CD4-positive, CD25-positive, alpha-beta regulatory T cell (primary cell): ENCODE measurements around the gene OSM. TPM values are rescaled to one million over a fixed set of nuclear protein-coding genes. Genes with fewer than 3 reads are reported as not detected.

ENCODE experiments used
- ATAC-seq, 2 donors: fragments of 150-1000 bp; cut with Tn5 transposase; one replicate each; pipeline ENCODE4 v1.10.0; 2021; ENCODE audit warnings: low read depth in 2 of 2, moderate number of reproducible peaks in 2 of 2, moderate library complexity in 1 of 2
- DNase-seq, 3 donors: peaks; one replicate each; pipeline versions ENCODE4 v3.0.0 to v3.0.0-alpha.2; 2012 to 2022; ENCODE audit warnings: mixed read lengths in 1 of 3
- H3K27ac ChIP-seq: one replicate; pipeline ENCODE4 v1.7.0; 2013; ENCODE audit warnings: mild to moderate bottlenecking, low read length; ENCODE audit not compliant: insufficient read depth, poor library complexity, severe bottlenecking
- H3K27me3 ChIP-seq: one replicate; pipeline ENCODE4 v1.7.0; 2013; ENCODE audit warnings: low read length; ENCODE audit not compliant: control insufficient read depth, insufficient read depth
- H3K36me3 ChIP-seq: one replicate; pipeline ENCODE4 v1.7.0; 2013; ENCODE audit warnings: mild to moderate bottlenecking, low read length, moderate library complexity; ENCODE audit not compliant: control insufficient read depth, insufficient read depth
- H3K4me1 ChIP-seq: 2 replicates; pipeline ENCODE4 v1.7.0; 2013; ENCODE audit warnings: mild to moderate bottlenecking, low read length; ENCODE audit not compliant: insufficient read depth, control insufficient read depth, poor library complexity, severe bottlenecking
- H3K4me3 ChIP-seq: one replicate; pipeline ENCODE4 v1.7.0; 2013; ENCODE audit warnings: low read depth, mild to moderate bottlenecking, low read length, moderate library complexity
- H3K9me3 ChIP-seq, 2 experiments: 1 replicate in 1 of 2; 2 replicates in 1 of 2; pipeline ENCODE4 v1.7.0; 2013; ENCODE audit warnings: low read length in 2 of 2, mild to moderate bottlenecking in 1 of 2, moderate library complexity in 1 of 2; ENCODE audit not compliant: control insufficient read depth in 2 of 2
- H3K27ac Mint-ChIP-seq, 3 donors: one replicate each; pipeline ENCODE4 v1.8.0; 2020 to 2022; ENCODE audit warnings: mild to moderate bottlenecking in 3 of 3, mixed read lengths in 3 of 3, moderate library complexity in 2 of 3
- H3K27me3 Mint-ChIP-seq: one replicate; pipeline ENCODE4 v1.8.0; 2022; ENCODE audit warnings: mild to moderate bottlenecking, mixed read lengths
- H3K36me3 Mint-ChIP-seq: one replicate; pipeline ENCODE4 v1.8.0; 2020; ENCODE audit warnings: mixed read lengths
- H3K4me1 Mint-ChIP-seq, 4 donors: one replicate each; pipeline ENCODE4 v1.8.0; 2020 to 2022; ENCODE audit warnings: mixed read lengths in 4 of 4, mild to moderate bottlenecking in 1 of 4
- H3K4me3 Mint-ChIP-seq, 4 donors: one replicate each; pipeline ENCODE4 v1.8.0; 2020 to 2022; ENCODE audit warnings: mild to moderate bottlenecking in 4 of 4, mixed read lengths in 4 of 4, moderate library complexity in 3 of 4
- H3K9me3 Mint-ChIP-seq, 7 donors: one replicate each; pipeline ENCODE4 v1.8.0; 2020 to 2022; ENCODE audit warnings: mixed read lengths in 7 of 7, mild to moderate bottlenecking in 3 of 7, moderate library complexity in 2 of 7
- polyA plus RNA-seq, 4 donors: library from polyadenylated mRNA; unstranded; fragments of 300-500 nt; fragmentation: Illumina TruSeq; gene quantifications; one replicate each; pipeline ENCODE4 v1.2.3, GENCODE V29; 2021
- total RNA-seq: library from RNA; stranded (reverse); gene quantifications from one replicate; pipeline ENCODE4 v1.2.3, GENCODE V29; 2022

Gene OSM
- total and polyA plus RNA-seq, 5 donors from 2014 or later = 2.4 to 24.0 (median 6.9) TPM

- Histone ChIP-seq H3K4me1 (peaks cover 41% of the 10 kb centered on the region), H3K27me3 (no peaks in the 10 kb centered on the region), H3K27ac (peak overlapping the region; percentile 62), H3K9me3 (no peaks in the 10 kb centered on the region), H3K4me3 (no peak overlapping the region), H3K36me3 (peaks cover 83% of the 10 kb centered on the region)
- H3K9me3 Mint-ChIP-seq = no peaks in the 10 kb centered on the region
- peak overlapping the region in 3 of 4 donors; percentile 39 to 70 (median 68) for H3K4me3 Mint-ChIP-seq
- peaks cover 41% of the 10 kb centered on the region for H3K36me3 Mint-ChIP-seq
- H3K27me3 Mint-ChIP-seq = no peaks in the 10 kb centered on the region
- H3K4me1 Mint-ChIP-seq = peaks cover 5 to 79% (median 29%) of the 10 kb centered on the region in 4 donors
- peak in 1 of 3 donors; percentile 42 for DNase-seq
- peak in 1 of 2 donors; percentile 37 for ATAC-seq
- peak overlapping the region; percentile 91 to 96 (median 92) for H3K27ac Mint-ChIP-seq
Observed at GRCh38 chr22:30296324-30296723, 29.7 kb upstream of the OSM start.

DNA sequence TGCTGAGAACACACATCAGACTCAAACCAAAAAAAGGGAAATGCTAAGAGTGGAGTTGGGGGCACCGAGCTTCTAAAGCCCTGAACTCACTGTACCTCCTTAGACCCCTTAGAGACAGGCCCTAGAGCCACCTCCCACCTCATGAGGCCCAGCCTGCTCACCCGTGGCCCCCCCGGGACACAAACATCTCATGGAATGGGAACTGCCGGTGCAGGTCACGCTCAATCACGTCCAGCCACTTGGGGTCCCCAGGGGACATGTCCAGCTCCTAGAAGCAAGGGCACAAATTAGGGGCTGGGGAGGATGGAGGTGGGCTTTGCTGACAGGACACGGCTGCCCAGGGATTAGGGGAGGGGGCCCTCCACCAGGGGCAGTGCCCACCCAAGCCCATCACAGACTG lies 28.9 kb upstream of the OSM start:
- Mint-ChIP-seq H3K4me1 (peaks cover 5 to 74% (median 25%) of the 10 kb centered on the region in 4 donors), H3K27me3 (no peaks in the 10 kb centered on the region), H3K27ac (peak overlapping the region; percentile 67 to 92 (median 91)), H3K36me3 (peaks cover 34% of the 10 kb centered on the region), H3K9me3 (no peaks in the 10 kb centered on the region), H3K4me3 (peak overlapping the region in 2 of 4 donors; percentile 28 to 82)
- no peak overlapping the region for H3K27ac ChIP-seq
- no peak for ATAC-seq
- H3K9me3 ChIP-seq = no peaks in the 10 kb centered on the region
- DNase-seq = no peak
- no peaks in the 10 kb centered on the region for H3K27me3 ChIP-seq
- H3K36me3 ChIP-seq = peaks cover 75% of the 10 kb centered on the region
- H3K4me3 ChIP-seq = no peak overlapping the region
- peaks cover 40% of the 10 kb centered on the region for H3K4me1 ChIP-seq

DNA sequence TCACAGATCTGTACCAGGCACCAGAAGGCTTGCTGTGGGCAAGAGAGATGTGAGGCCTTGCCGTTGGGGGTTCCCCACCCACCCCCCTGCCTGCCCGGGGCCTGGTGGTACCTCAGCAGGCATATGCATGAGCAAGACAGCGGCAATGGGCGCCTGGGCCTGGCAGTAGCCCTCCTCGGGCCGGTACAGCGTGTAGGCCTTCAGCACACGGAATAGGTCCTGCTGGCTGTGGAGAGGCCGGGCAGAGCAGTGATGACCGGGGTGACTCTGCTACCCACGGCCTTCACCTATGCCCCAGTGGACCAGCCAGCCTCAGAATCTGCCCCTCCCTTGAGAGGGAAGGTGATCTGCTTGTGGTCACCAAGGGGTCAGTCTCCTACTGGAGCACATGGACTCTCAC lies 28.2 kb upstream of the OSM start:
- DNase-seq (no peak), ATAC-seq (no peak)
- Mint-ChIP-seq H3K36me3 (peaks cover 34% of the 10 kb centered on the region), H3K27me3 (no peaks in the 10 kb centered on the region), H3K9me3 (no peaks in the 10 kb centered on the region), H3K27ac (peak overlapping the region in 2 of 3 donors; percentile 69 to 91), H3K4me1 (peaks cover 5 to 74% (median 28%) of the 10 kb centered on the region in 4 donors), H3K4me3 (no peak overlapping the region)
- H3K27me3 ChIP-seq = no peaks in the 10 kb centered on the region
- no peak overlapping the region for H3K4me3 ChIP-seq
- no peaks in the 10 kb centered on the region for H3K9me3 ChIP-seq
- H3K27ac ChIP-seq = no peak overlapping the region
- peaks cover 69% of the 10 kb centered on the region for H3K36me3 ChIP-seq
- peaks cover 47% of the 10 kb centered on the region for H3K4me1 ChIP-seq

DNA sequence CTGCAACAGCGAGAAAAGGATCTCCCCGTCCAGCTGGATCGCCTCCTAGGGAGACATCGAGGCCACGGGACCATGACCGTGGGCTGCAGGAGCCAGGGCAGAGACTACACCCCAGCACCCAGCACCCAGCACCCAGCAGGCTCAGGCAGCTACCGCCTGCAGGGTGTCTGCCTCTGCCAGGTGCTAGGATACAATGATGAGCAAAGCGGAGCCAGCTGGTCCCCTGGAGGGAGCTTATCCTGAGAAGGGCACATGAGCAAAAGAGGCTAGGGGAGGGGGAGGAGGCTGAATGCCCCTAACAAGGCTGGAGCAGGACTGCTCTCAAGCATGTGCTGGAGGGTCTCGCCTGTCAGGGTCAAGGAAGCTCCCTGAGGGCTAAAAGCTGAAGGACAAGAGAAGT lies 27.4 kb upstream of the OSM start:
- Mint-ChIP-seq H3K4me1 (peaks cover 5 to 72% (median 27%) of the 10 kb centered on the region in 4 donors), H3K27ac (peak overlapping the region in 2 of 3 donors; percentile 55 to 62), H3K4me3 (no peak overlapping the region), H3K9me3 (no peaks in the 10 kb centered on the region), H3K36me3 (peaks cover 34% of the 10 kb centered on the region), H3K27me3 (no peaks in the 10 kb centered on the region)
- DNase-seq (no peak), ATAC-seq (no peak)
- Histone ChIP-seq H3K36me3 (peaks cover 62% of the 10 kb centered on the region), H3K27me3 (no peaks in the 10 kb centered on the region), H3K4me1 (peaks cover 49% of the 10 kb centered on the region), H3K27ac (no peak overlapping the region), H3K9me3 (no peaks in the 10 kb centered on the region), H3K4me3 (no peak overlapping the region)

GRCh38 chr22:30293026-30293425 lies 26.4 kb upstream of the OSM start:
- Mint-ChIP-seq H3K27me3 (no peaks in the 10 kb centered on the region), H3K4me3 (peak overlapping the region in 2 of 4 donors; percentile 6 to 51), H3K9me3 (no peaks in the 10 kb centered on the region), H3K4me1 (peaks cover 8 to 68% (median 26%) of the 10 kb centered on the region in 4 donors), H3K27ac (peak overlapping the region in 2 of 3 donors; percentile 61 to 82), H3K36me3 (peaks cover 27% of the 10 kb centered on the region)
- Histone ChIP-seq H3K4me3 (no peak overlapping the region), H3K27me3 (no peaks in the 10 kb centered on the region), H3K27ac (no peak overlapping the region), H3K9me3 (no peaks in the 10 kb centered on the region), H3K36me3 (peaks cover 52% of the 10 kb centered on the region), H3K4me1 (peaks cover 54% of the 10 kb centered on the region)
- DNase-seq = no peak
- no peak for ATAC-seq

DNA sequence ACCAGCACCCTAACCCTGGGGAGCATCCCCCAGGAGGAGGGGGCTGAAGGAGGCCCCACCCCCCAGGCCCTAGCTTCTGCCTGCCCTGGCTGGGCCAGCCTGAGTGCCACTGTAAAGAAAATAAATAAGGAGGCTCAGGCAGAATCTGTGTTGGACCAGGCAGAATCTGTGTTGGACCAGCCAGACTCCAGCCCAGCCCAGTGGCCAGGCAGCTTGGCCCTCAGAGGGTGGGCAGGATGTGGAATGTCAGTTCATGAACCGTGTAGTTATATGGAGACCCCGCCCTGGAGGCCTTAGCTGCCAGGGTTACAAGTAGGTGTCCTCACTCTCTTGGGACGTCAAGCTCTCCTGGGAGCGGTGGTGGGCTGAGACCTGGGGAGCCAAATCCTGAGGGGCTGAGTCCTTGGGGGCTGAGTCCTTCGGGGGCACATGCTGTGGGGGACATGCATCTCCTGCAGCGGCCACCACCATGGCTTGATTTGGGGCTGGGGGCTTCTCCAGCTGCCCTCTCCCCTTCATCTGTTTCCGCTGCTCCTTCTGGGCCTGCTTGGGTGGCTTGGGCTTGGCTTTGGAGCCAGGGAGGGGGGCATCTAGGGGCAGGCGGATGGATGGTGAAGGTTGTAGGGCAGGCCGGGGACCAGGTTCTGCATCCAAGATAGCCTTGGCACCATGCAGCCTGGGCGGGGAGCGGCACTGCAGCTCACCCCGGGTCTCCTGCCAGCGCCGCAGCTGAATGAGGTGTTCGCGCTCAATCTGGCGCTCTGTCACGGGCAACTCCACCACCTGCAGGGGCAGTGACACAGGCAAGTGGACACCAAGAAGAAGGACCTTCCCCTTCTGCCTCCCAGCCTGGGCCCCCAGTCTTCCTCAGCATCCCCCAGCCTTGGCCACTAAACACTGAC lies 25.7 kb upstream of the OSM start:
- peaks cover 25% of the 10 kb centered on the region for H3K36me3 Mint-ChIP-seq

DNA sequence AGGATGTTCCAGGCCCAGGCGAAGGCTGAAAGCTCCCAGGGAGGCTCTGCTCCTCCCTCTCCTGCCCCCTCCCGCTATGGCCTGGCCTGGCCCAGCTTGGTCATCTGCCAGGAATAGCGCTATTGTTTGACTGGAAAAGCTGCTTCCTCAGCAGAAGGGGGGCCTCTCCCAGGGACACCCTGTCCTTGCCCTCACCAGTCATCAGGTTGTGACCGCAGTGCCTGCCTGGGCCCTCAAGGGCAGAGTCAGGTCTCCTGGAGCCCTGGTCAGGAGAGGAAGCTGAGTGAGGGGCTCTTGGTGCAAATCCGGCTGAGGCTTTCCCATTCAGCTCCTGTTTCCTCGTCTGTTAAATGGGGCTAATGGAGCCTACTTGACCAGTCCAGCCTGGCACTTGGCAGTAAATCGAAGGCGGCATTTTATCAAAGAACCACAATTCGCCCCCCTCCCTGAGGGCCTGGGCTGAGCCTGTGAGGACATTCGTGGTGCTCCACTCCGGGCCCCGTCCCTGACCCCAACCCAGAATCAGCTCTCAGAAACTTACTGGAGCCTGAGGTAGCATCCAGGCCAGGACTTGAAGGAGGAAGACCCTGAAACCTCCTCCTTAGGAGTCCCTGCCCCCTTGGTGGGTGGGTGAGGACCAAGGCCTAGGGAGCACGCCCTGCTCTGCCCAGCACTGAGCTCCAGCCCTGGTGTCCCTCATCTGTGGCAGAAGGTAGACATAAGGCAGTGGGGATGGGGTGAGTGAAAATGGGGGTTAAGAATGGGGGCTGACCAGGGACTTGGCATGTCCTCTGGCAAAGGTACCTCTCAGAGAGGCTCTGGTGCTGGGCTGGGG lies 24.6 kb upstream of the OSM start:
- no peak for DNase-seq
- H3K27me3 Mint-ChIP-seq = no peaks in the 10 kb centered on the region
- H3K36me3 Mint-ChIP-seq = peaks cover 19% of the 10 kb centered on the region

More for the DNA sequence above, 25.7 kb upstream of the OSM start:
- peak overlapping the region in 2 of 4 donors; percentile 51 to 56 for H3K4me3 Mint-ChIP-seq
- peak overlapping the region; percentile 69 to 83 (median 76) for H3K27ac Mint-ChIP-seq
- no peak for ATAC-seq
- peaks cover 14 to 64% (median 27%) of the 10 kb centered on the region in 4 donors for H3K4me1 Mint-ChIP-seq
- no peaks in the 10 kb centered on the region for H3K27me3 Mint-ChIP-seq
- Histone ChIP-seq H3K4me1 (peaks cover 56% of the 10 kb centered on the region), H3K9me3 (no peaks in the 10 kb centered on the region), H3K27ac (no peak overlapping the region), H3K36me3 (peaks cover 45% of the 10 kb centered on the region), H3K4me3 (no peak overlapping the region), H3K27me3 (no peaks in the 10 kb centered on the region)
- DNase-seq = no peak
- no peaks in the 10 kb centered on the region for H3K9me3 Mint-ChIP-seq

More for the DNA sequence above, 24.6 kb upstream of the OSM start:
- H3K4me3 Mint-ChIP-seq = peak overlapping the region in 2 of 4 donors; percentile 78 to 96
- peaks cover 9 to 62% (median 23%) of the 10 kb centered on the region in 4 donors for H3K4me1 Mint-ChIP-seq
- H3K9me3 ChIP-seq = no peaks in the 10 kb centered on the region
- H3K36me3 ChIP-seq = peaks cover 38% of the 10 kb centered on the region
- H3K27me3 ChIP-seq = no peaks in the 10 kb centered on the region
- peaks cover 52% of the 10 kb centered on the region for H3K4me1 ChIP-seq
- no peak overlapping the region for H3K27ac ChIP-seq
- ATAC-seq = no peak
- H3K9me3 Mint-ChIP-seq = no peaks in the 10 kb centered on the region
- peak overlapping the region; percentile 76 to 93 (median 83) for H3K27ac Mint-ChIP-seq
- H3K4me3 ChIP-seq = no peak overlapping the region
